GM19395 (cell line): ENCODE results near the gene TUBGCP6.
A peak's percentile ranks its signal among the peaks of the same experiment; 100 is the strongest.

ENCODE experiments used
- ATAC-seq: cut with Tn5 transposase; IDR thresholded peaks from one replicate; pipeline ENCODE4 v1.9.1; 2021; ENCODE audit warnings: mild to moderate bottlenecking, moderate library complexity; ENCODE audit not compliant: unreplicated experiment

TUBGCP6 gene, protein sequence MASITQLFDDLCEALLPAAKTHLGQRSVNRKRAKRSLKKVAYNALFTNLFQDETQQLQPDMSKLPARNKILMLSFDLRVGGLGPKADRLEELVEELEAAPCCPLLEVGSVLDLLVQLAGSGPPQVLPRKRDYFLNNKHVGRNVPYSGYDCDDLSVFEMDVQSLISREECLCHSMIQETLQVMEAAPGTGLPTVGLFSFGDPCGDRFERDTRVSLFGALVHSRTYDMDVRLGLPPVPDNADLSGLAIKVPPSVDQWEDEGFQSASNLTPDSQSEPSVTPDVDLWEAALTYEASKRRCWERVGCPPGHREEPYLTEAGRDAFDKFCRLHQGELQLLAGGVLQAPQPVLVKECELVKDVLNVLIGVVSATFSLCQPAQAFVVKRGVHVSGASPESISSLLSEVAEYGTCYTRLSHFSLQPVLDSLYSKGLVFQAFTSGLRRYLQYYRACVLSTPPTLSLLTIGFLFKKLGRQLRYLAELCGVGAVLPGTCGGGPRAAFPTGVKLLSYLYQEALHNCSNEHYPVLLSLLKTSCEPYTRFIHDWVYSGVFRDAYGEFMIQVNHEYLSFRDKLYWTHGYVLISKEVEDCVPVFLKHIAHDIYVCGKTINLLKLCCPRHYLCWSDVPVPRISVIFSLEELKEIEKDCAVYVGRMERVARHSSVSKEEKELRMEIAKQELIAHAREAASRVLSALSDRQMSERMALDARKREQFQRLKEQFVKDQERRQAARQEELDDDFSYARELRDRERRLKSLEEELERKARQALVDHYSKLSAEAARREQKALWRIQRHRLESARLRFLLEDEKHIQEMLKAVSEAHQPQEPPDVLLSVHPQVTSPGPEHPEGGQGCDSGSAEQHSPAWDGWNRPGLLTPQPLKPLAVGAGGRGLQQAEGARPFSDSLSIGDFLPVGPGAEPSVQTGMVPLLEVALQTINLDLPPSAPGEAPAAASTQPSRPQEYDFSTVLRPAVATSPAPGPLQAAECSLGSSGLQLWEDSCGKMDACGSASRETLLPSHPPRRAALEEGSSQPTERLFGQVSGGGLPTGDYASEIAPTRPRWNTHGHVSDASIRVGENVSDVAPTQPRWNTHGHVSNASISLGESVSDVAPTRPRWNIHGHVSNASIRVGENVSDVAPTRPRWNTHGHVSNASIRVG (N-terminal part only)

DNA sequence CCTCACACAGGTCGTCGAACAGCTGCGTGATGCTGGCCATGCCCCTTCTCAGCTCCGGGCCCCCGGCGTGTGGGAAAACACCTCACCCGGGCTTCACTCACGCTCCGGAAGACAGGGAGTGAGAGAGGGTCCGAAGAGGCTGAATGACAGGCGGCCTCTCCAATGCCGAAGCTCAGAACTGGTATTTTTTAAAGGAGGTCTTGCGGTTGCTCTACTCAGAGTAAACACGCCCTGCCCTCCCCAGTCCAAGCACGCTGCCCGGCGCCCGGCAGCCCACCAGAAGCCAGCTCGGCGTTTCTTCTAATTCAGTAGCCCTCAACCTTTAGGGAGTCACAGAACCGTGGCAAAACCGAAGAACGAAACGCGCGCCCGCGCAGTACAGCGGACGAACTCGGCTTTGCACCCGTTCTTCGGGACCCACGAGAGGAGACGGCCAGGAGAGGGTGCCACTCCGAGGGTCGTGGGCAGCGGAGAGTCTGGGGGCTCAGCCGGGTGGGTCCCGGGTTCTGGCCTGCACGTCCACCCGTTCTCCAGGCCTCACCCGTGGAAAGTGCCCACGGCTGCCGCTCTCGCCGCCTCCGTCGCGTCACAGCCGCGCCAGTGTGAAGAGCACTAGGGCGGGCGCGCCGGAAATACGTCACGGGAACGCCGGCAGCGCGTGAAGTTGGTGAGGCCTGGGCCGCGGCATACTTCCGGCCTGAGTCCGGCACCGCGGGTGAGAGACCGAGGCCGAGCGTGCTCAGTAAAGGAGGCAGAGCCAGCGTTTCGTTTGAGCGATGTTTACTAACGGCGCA is at the start of gene TUBGCP6:
Gene TUBGCP6, minus strand, starts transcription at position 604 of the 794 bp plus-strand sequence. Its CDS starts 564 bp downstream, at position 40.
- peak; percentile 68 for ATAC-seq

DNA sequence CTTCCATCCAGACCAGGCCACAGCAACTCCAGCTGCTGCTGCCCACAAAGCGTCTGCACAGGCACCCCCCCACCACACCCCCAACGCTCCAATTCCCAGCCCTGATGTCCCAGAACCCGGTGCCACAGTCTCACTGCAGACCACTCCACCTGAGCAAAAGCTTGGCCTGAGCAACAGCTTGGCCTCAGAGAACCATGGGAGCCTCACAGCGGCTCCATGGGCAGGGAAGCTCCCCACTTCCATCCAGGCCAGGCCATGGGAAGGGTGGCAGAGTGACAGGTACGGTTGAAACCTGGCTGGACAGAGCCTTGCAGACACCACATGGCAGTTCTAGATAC is 49.5 kb upstream of the TUBGCP6 start:
- no peak for ATAC-seq

DNA sequence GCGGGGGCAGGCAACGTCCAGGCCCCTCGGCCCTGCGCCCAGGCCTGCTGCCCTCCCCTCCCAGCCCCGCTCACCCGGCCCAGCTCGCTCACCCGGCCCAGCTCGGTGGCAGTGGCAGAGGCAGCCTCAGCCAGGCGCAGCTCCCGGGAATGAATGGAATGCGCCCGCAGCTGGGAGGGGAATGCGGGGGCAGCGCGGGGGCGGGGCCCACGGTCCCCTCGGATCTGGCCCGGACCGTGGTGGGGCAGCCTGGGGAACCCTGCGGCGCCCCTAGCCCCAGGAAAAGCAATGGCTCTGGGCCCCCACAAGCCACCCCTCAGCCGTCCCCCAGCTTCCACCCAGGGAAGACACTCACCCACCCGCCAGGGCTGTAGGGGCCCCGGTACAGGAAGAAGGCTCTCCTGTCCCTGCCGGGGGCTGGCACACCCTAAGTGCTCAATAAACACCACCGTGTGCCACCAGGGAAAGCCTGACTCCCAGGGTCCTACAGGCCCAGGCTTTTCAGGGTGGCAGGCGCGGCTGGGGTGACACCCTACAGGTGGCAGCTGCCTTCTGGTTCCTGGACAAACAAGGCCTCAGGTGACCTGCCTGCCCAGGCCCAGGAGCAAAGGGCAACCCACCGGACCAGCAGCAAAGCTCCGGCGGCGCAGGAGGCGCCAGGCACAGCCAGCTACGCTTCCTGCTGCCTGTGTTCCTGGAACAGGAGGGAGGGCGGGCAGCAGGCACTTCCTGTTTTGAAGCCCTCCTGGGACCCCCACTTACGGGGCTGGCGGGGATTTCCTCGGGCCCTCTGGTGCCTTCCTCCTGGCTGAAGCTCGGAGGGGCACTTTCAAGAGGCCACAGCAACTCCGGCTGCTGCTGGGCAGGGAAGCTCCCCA is 48.9 kb upstream of the TUBGCP6 start:
- no peak for ATAC-seq

DNA sequence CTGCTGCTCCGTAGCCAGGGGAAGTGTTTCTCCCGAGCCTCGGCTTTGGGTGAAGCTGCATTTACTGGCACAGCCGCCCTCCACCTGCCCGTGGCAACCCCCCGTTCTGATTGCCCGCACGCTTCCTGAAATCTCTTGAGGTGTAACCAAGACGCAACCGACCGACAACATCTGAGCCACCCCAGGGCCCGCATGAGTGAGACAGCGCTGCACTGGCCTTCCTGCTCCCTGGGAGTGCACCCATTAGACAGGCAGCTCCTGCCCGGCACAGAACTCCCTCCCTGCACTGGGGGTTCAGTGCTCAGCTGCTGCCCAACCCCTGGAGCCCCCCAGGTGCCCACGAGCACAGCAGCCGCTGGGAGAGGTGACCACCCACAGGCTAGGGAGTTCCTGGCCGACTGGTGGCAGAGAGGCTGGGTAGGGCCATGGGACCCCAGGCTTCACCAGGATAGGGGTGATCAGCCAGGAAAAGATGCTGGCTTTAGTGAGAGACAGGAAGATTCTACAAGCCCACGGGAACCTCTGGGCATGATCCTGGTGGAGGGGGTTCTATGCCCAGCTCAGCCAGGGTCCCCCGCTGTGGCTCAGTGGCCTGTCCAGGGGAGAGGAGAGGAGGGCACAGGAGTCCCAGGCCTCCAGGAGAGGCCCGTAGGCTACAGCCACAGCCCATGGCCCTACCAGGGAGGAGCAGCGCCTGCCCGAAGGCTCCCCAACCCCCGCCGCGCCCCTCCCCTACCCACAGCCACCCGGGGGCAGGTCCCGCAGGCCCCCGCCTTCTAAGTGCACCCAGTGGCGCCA is 48.0 kb upstream of the TUBGCP6 start:
- ATAC-seq = no peak

DNA sequence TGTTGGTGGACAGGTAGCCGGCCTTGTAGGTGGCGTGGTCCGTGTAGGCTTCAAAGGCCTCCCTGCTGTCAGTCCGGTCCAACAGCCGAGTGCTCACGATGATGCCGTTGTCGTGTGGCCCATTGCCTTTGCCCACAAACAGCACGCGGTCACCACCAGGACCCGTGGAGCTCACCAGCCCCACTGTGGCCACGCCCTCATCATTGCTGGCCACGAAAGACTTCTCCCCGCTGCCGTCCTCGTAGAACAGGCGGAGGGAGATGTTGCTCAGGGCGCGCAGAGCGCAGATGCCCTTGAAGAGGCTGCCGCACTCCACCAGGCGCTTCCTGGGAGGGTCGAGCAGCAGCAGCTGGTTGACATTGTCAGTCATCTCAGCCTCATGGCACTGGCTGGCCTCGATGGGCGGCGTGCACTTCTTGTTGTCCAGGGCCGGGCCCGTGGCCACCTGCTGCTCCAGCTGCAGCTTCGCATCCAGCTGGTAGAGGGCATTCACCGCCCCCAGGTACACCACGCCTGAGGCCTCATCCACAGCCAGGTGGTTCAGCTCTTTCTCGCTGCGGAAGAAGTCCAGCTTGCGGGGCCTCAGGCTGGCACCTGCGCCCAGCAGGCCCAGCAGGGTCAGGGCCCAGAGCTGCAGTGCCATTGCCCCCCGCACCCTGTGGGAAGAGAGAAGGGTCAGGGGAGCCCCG is 45.3 kb upstream of the TUBGCP6 start:
- no peak for ATAC-seq

DNA sequence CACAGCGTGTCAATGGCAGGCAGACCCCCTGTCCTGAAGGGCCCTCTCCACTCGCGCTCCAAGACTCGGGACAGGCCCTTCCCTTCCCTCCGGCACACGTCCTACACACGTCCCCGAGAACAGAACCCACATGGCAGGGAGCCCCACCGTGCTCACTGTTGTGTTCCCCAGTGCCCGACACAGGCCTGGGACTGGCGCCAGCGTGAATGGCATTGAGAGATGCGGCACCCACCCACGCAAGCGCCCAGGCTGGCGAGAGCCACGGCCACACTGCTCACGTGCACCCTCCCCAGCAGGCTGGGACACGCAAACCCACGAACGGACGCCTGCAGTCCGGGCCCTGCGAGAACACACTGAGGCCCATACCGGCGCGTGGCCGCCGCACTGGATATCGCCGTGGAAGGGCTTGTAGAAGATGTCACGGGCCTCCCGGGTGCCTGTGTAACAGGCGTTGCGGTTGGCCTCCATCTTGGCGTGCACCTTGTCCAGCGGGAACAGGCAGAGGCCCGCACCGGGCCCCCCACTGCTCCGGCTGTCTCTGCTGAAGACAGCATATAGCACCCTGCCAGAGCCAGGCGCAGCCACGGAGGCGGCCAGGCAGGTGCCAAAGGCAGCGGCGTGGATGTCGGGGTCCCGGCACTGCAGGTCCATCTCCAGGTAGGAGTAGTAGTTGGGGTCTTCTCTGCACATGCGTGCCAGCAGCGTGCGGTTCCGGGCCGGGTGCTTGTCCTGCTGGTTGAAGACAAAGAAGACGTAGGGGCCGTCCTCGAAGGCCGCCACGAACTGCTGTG is 44.5 kb upstream of the TUBGCP6 start:
- no peak for ATAC-seq

DNA sequence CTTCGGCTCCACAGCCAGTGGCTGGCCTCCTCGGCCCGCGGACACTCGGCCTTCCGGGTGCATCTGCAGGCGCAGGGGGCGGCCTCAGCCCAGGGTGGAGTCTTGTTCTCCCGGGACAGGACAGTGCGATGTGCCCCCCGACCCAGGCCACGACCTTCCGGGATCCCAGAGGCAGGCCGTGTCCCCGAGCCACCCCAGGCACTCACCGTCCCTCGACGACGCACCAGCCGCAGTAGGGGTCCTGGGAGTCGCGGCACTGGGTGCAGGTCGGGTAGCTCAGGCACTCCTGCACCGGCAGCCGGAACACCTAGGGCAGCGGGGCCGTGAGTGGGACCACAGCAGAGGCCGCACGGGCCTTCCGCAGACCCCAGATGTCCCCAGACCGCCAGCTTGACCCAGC is 42.9 kb upstream of the TUBGCP6 start:
- no peak for ATAC-seq

DNA sequence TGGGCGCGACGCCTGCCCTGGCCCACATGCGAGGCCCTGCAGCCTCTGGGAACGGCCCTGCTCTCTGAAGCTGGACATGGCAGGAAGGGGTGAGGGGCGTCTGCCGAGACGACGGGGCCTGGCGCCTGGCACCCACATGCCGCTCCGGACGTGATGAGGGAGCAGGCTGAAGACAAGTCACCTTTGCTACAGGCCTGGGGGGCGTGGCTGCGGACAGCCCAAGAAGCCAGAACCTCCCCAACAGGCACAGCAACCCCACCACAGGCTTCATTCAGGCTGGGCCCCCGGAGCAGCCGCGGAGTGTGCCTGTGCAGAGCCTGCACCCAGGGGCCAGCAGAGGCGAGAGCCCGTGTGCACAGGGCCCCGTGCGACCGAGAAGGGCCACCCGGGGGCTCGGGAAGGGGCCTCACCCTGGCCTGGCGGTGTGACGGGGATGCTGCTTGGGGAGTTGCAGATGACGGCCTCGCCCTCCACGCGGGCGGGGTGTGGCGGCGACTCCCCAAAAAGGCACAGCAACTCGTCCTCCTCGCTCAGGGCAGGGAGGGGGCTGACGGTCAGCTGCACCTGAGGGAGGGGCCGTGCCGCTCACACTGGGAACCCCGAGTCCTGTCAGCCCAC is 42.0 kb upstream of the TUBGCP6 start:
- ATAC-seq = no peak

DNA sequence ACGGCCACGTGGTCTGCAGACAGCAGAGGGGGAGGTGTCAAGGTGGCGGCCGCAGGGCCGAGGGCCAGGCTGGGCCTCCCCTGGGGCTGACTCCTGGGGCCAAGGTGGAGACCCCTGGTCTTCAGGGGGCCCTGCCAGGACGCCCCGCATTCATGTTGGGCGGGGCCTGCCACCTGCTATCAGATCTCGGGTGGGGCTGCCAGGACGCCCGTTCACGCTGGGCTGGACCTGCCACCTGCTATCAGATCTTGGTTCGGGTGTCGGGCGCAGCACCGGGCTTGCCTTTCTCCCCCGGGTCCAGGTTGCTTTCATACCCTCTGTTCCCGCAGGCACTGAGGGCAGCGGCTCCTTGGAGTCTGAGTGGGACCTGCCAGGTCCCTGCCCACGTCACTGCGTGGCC is 41.5 kb upstream of the TUBGCP6 start:
- no peak for ATAC-seq

DNA sequence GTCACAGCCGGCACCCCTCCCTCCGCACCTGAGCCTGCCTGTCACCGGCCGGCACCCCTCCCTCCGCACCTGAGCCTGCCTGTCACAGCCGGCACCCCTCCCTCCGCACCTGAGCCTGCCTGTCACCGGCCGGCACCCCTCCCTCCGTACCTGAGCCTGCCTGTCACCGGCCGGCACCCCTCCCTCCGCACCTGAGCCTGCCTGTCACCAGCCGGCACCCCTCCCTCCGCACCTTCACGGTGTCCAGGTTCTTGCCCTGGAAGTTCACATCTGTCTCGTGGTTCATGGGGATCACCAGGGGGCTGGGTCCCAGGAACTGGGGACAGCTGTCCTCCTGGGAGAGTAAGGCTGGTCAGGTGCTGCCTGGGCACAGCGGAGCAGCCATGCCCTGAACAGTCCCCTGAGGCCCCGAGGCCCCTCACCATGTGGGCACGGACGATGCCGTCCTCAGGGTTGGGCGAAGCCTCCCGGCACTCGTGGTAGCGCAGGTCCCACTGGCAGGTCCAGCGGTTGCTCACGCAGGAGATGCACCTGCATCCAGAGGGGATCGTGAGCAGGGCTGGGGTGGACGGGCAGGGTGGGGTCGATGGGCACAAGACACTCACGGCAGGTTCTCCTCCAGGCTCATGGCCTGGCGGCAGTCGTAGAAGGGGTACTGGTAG is 40.9 kb upstream of the TUBGCP6 start:
- ATAC-seq = no peak

DNA sequence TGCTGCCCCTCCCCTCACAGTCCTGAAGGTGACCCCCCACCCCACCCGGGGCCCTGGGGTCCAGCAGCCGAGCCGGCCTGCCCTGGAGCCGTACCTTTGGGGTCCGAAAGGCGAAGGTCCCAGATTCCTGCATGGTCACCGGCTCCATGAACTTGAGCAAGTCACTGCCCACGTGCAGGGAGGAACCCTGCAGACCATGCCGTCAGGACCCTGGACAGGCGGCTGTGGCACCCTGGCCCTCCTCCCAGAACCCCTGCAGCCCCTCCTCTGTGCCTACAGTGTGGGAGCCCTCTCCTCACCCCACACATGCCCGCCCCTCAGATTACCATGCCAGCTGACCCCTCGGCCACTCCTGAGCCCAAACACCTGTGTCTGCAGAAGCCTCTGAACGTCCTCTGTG is 39.7 kb upstream of the TUBGCP6 start:
- no peak for ATAC-seq

DNA sequence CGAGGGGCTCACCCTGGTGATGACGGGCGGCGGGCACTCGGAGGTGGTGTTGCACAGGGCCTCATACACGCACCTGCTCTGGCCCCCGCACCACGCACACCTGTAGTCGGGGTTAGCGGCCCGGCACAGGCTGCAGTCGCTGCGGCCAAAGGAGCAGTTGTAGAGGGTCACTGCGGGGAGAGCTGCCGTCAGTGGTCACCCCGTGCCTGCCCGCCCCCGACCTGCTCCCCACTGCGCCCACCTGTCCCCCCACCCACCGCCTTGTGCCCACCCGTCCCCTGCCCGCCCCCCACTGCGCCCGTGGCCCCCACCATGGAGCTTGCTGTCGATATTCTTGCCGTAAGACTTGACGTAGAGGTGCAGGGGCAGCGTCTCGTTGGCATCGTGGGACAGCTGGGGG is 39.0 kb upstream of the TUBGCP6 start:
- ATAC-seq = no peak

DNA sequence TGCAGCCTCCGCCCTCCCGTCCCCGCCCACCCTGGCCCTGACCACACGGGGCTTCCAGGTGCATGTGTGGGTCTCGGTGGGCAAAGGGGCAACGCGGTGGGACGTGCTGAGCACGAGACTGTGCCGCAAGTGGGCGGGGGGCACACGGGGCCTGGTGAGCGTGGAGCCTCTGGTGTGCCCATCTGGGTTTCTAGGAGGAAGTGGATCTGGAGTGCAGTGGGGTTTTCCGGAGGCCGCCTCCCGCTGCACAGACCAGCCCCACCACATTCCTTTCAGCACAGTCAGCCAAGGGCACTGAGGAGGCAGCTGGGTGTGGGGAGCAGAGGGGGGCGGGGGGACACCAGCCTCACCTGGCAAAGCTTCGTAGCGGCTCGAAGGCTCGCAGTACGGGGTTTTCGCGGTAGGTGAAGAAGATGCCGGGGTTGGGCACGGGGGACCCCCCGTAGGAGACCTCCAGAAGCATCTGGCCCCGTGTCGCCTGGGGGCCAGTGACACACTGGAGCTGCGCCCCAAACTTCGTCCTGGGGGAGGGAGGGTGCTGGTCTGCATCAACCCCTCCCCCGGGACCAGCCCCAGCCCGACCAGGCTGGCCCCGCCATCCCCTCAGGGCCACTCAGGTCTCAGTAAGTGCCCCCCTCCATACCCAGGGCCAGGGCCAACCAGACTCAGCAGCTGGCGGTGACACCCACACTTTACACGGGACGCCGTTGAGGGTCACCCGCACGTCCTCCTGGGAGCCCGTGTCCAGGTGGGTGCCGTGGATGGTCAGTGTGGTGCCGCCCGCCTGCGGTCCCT is 37.7 kb upstream of the TUBGCP6 start:
- ATAC-seq = no peak

DNA sequence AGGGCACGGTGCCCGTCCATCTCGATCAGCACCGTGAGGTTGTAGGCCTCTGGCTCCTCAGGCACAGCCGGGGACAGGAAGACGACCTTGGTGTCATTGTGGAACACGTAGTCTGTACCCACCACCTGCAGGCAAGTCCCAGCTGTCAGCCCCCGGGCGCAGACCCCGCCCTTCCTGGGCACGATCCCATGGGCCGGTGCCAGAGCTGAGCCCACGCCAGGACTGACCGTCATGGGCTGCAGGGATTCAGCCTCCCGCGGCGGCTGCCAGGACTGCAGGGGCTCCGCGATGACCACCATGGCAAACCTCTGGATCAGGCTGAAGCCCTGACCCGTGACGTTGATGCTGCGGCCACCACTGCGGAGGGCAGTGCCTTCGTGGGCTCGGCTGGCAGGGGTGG is 37.1 kb upstream of the TUBGCP6 start:
- no peak for ATAC-seq

DNA sequence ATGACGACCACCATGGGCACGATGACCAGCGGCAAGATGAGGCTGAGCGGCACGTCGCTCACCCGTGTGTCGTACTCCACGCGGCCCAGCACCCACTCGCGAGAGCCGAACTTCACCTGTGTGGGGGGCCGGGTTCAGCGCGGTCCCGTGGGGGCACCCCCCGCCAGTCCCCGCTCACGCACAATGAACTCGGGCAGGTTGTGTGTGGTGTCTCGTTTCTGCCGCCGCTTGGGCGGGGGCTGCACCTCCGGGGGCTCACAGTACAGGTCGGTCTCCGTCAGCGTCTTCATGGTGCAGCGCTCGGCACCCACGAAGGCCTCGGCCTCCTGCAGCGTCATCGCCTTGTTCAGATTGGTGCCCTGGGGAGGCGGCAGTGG is 36.5 kb upstream of the TUBGCP6 start:
- ATAC-seq = no peak
